PC-9 (cell line): ENCODE measurements around the gene CXCL16. TPM values are rescaled to one million over a fixed set of nuclear protein-coding genes. Genes with fewer than 3 reads are reported as not detected.
A peak's percentile ranks its signal among the peaks of the same experiment; 100 is the strongest.

Source experiments
- BruUV-seq: library from RNA; stranded (reverse); fragments of 400-500 nt; replicated peaks from 2 replicates; lab custom pipeline; 2021; lab: Mats Ljungman, UMichigan
- CTCF ChIA-PET: fragments of 300-600 bp; sonication (Branson Sonifier 250); formaldehyde crosslinking; loops from one replicate; lab custom pipeline; 2022; ENCODE audit warnings: antibody characterized with exemption; lab: Charles Lee
- POLR2A ChIA-PET: fragments of 300-600 bp; sonication (Branson Sonifier 250); formaldehyde crosslinking; loops from one replicate; lab custom pipeline; 2022; ENCODE audit warnings: antibody characterized with exemption; ENCODE audit not compliant: unreplicated experiment; lab: Charles Lee
- DNase-seq, 2 experiments: peaks; one replicate each; pipeline versions ENCODE4 v3.0.0 to v3.0.0-alpha.2; 2015 to 2022; ENCODE audit warnings: mixed read lengths in 1 of 2
- H2AFZ ChIP-seq: fragments of 200-600 bp; sonication (generic); 2 replicates; pipeline ENCODE4 v1.8.1; 2017; ENCODE audit warnings: antibody characterized with exemption
- H3F3A ChIP-seq: fragments of 200-600 bp; sonication (generic); 2 replicates; pipeline ENCODE4 v1.8.1; 2017; ENCODE audit warnings: antibody characterized with exemption, mild to moderate bottlenecking, low read depth; ENCODE audit not compliant: insufficient read depth
- H3K27ac ChIP-seq: fragments of 200-600 bp; sonication (generic); 2 replicates; pipeline ENCODE4 v1.6.1; 2016; ENCODE audit warnings: mixed run types
- H3K27me3 ChIP-seq: fragments of 200-600 bp; sonication (generic); 2 replicates; pipeline ENCODE4 v1.6.1; 2016; ENCODE audit warnings: low read depth, mixed run types; ENCODE audit not compliant: insufficient read depth
- H3K36me3 ChIP-seq: fragments of 200-600 bp; sonication (generic); 2 replicates; pipeline ENCODE4 v1.6.1; 2016; ENCODE audit warnings: low read depth, mixed run types
- H3K4me1 ChIP-seq: fragments of 200-600 bp; sonication (generic); replicated peaks from 2 replicates; pipeline ENCODE4 v1.6.1; 2016; ENCODE audit warnings: mixed run types; ENCODE audit not compliant: insufficient read depth
- H3K4me2 ChIP-seq: fragments of 200-600 bp; sonication (generic); 2 replicates; pipeline ENCODE4 v1.6.1; 2017; ENCODE audit warnings: mixed run types
- H3K4me3 ChIP-seq: fragments of 200-600 bp; sonication (generic); 2 replicates; pipeline ENCODE4 v1.6.1; 2016; ENCODE audit warnings: mixed run types
- H3K79me2 ChIP-seq: fragments of 200-600 bp; sonication (generic); 2 replicates; pipeline ENCODE4 v1.6.1; 2017; ENCODE audit warnings: low read depth, mixed run types
- H3K9me2 ChIP-seq: fragments of 200-600 bp; sonication (generic); 2 replicates; pipeline ENCODE4 v1.8.1; 2017; ENCODE audit warnings: mild to moderate bottlenecking; ENCODE audit not compliant: insufficient read depth
- H3K9me3 ChIP-seq: fragments of 200-600 bp; sonication (generic); 2 replicates; pipeline ENCODE4 v1.8.1; 2016; ENCODE audit warnings: low read depth; ENCODE audit not compliant: insufficient read depth
- H4K20me1 ChIP-seq: fragments of 200-600 bp; sonication (generic); 2 replicates; pipeline ENCODE4 v1.8.1; 2017; ENCODE audit not compliant: insufficient read depth
- EZH2 ChIP-seq: fragments of 200-600 bp; sonication (generic); IDR thresholded peaks from 2 replicates; pipeline ENCODE4 v1.8.0; 2017; ENCODE audit warnings: antibody characterized with exemption, low read depth
- intact Hi-C: fragments of 100-400 bp; cut with micrococcal nuclease; formaldehyde crosslinking; loops from one replicate; pipeline ENCODE4 v1.10.0; 2022; ENCODE audit not compliant: unreplicated experiment
- total RNA-seq: library from RNA; stranded (reverse); gene quantifications from 2 replicates; pipeline ENCODE4 v1.2.3, GENCODE V29; 2021
- TF ChIP-seq, protein P1 (sequence below): fragments of 200-600 bp; sonication (generic); conservative IDR thresholded peaks from 2 replicates; pipeline ENCODE4 v1.6.1; 2017; ENCODE audit warnings: mixed run types, antibody characterized with exemption, mild to moderate bottlenecking, moderate library complexity

The CXCL16 gene
- total RNA-seq, 1 experiment from 2014 or later, result 52.4 TPM

GRCh38 chr17:4719146-4719545, 20.6 kb downstream of the CXCL16 start:
- intact Hi-C loops, result no loop called here
- TF ChIP-seq, protein P1, sequence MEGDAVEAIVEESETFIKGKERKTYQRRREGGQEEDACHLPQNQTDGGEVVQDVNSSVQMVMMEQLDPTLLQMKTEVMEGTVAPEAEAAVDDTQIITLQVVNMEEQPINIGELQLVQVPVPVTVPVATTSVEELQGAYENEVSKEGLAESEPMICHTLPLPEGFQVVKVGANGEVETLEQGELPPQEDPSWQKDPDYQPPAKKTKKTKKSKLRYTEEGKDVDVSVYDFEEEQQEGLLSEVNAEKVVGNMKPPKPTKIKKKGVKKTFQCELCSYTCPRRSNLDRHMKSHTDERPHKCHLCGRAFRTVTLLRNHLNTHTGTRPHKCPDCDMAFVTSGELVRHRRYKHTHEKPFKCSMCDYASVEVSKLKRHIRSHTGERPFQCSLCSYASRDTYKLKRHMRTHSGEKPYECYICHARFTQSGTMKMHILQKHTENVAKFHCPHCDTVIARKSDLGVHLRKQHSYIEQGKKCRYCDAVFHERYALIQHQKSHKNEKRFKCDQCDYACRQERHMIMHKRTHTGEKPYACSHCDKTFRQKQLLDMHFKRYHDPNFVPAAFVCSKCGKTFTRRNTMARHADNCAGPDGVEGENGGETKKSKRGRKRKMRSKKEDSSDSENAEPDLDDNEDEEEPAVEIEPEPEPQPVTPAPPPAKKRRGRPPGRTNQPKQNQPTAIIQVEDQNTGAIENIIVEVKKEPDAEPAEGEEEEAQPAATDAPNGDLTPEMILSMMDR, result no peak
- TF ChIP-seq EZH2, result no peak
- Histone ChIP-seq H3K4me2 (no peak overlapping the region), H2AFZ (no peak overlapping the region), H3K27me3 (no peaks in the 10 kb centered on the region), H3K79me2 (no peaks in the 10 kb centered on the region), H3K4me1 (peaks cover 24% of the 10 kb centered on the region), H3F3A (peaks cover 25% of the 10 kb centered on the region), H4K20me1 (no peaks in the 10 kb centered on the region), H3K4me3 (no peak overlapping the region), H3K27ac (no peak overlapping the region), H3K9me3 (no peaks in the 10 kb centered on the region), H3K36me3 (no peaks in the 10 kb centered on the region), H3K9me2 (no peaks in the 10 kb centered on the region)
- BruUV-seq, result TSS peak; percentile 70
- POLR2A ChIA-PET, result interaction anchor here (0.7 kb wide), 2 partner anchors 71 to 187 kb away, joined by 3 read pairs; no protein-coding TSS in a partner anchor
- DNase-seq, result no peak
- CTCF ChIA-PET, result interaction anchor here (0.5 kb wide), 1 partner anchor 520 kb away, joined by 3 read pairs; no protein-coding TSS in a partner anchor

- no peak overlapping the region for H3K27ac ChIP-seq
- ChIA-PET POLR2A (interaction anchor here (0.5 kb wide), 1 partner anchor 251 kb away, joined by 4 read pairs; no protein-coding TSS in a partner anchor), CTCF (no interaction called here)
- H2AFZ ChIP-seq, result no peak overlapping the region
- no peaks in the 10 kb centered on the region for H3K79me2 ChIP-seq
- intact Hi-C loops, result no loop called here
- peaks cover 24% of the 10 kb centered on the region for H3K4me1 ChIP-seq
- peaks cover 28% of the 10 kb centered on the region for H3F3A ChIP-seq
- no peaks in the 10 kb centered on the region for H3K36me3 ChIP-seq
- no peak for TF ChIP-seq EZH2
- TF ChIP-seq, protein P1, result no peak
- H3K27me3 ChIP-seq, result no peaks in the 10 kb centered on the region
- no TSS peak for BruUV-seq
- H3K4me2 ChIP-seq, result no peak overlapping the region
- no peak overlapping the region for H3K4me3 ChIP-seq
- H3K9me3 ChIP-seq, result no peaks in the 10 kb centered on the region
- H3K9me2 ChIP-seq, result no peaks in the 10 kb centered on the region
- no peaks in the 10 kb centered on the region for H4K20me1 ChIP-seq
- DNase-seq, result no peak
These were observed 21.5 kb downstream of the CXCL16 start for GRCh38 chr17:4718276-4718675.

DNA sequence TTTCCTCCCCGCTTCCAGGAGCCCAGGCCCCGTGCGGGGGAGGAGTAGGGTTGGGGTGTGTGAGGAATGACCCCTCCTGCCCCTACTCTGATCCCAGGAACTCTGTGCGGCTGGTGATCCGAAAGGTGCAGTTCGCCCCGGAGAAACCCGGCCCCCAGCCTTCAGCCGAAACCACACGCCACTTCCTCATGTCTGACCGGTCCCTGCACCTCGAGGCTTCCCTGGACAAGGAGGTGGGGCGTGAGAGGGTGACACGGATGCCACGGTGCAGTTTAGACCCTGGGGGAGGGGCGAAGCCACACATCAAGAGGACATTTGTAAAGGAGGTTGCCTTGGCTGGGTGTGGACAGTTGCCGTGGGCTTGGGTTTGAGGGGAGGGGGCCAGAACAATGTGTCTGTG, 21.9 kb downstream of the CXCL16 start:
- Histone ChIP-seq H3K9me2 (no peaks in the 10 kb centered on the region), H2AFZ (no peak overlapping the region), H3K36me3 (no peaks in the 10 kb centered on the region), H3K27ac (no peak overlapping the region), H3K4me1 (peaks cover 19% of the 10 kb centered on the region), H3K4me2 (no peak overlapping the region), H3K79me2 (no peaks in the 10 kb centered on the region), H3K9me3 (no peaks in the 10 kb centered on the region), H3K4me3 (no peak overlapping the region), H3F3A (peaks cover 28% of the 10 kb centered on the region), H3K27me3 (no peaks in the 10 kb centered on the region), H4K20me1 (no peaks in the 10 kb centered on the region)
- intact Hi-C loops, result no loop called here
- no peak for TF ChIP-seq EZH2
- TF ChIP-seq, protein P1, result no peak
- BruUV-seq, result no TSS peak
- ChIA-PET CTCF (no interaction called here), POLR2A (no interaction called here)
- no peak for DNase-seq
